Mesenchymal stem cell (in vitro differentiated cells and primary cell): Measurements from ENCODE around the gene CCDC92.

Experiments
- DNase-seq: peaks from one replicate; pipeline ENCODE4 v3.0.0-alpha.2; 2013
- H2AFZ ChIP-seq: one replicate; pipeline ENCODE4 v1.6.1; 2013; ENCODE audit warnings: low read depth, mild to moderate bottlenecking, control low read depth, inconsistent platforms, low read length, moderate library complexity
- H2AK5ac ChIP-seq: 2 replicates; pipeline ENCODE4 v1.6.1; 2013; ENCODE audit warnings: low read length, moderate library complexity, mild to moderate bottlenecking, inconsistent platforms; ENCODE audit not compliant: severe bottlenecking
- H2BK120ac ChIP-seq: one replicate; pipeline ENCODE4 v1.6.1; 2013; ENCODE audit warnings: low read depth, mild to moderate bottlenecking, inconsistent platforms, low read length, moderate library complexity
- H2BK12ac ChIP-seq, 2 experiments: one replicate each; pipeline ENCODE4 v1.6.1; 2013; ENCODE audit warnings: inconsistent platforms in 2 of 2, low read length in 2 of 2, mild to moderate bottlenecking in 2 of 2, moderate library complexity in 2 of 2, control low read depth in 1 of 2
- H2BK15ac ChIP-seq: one replicate; pipeline ENCODE4 v1.6.1; 2013; ENCODE audit warnings: mild to moderate bottlenecking, low read depth, inconsistent platforms; ENCODE audit not compliant: poor library complexity, severe bottlenecking
- H2BK5ac ChIP-seq: 2 replicates; pipeline ENCODE4 v1.6.1; 2013; ENCODE audit warnings: low read depth, mild to moderate bottlenecking, low read length, control low read depth, inconsistent platforms; ENCODE audit not compliant: poor library complexity, severe bottlenecking
- H3K14ac ChIP-seq, 2 experiments: one replicate each; pipeline ENCODE4 v1.6.1; 2013; ENCODE audit warnings: inconsistent platforms in 2 of 2, low read length in 2 of 2, control low read depth in 1 of 2, mild to moderate bottlenecking in 1 of 2, moderate library complexity in 1 of 2
- H3K18ac ChIP-seq, 2 experiments: one replicate each; pipeline ENCODE4 v1.6.1; 2013; ENCODE audit warnings: inconsistent platforms in 2 of 2, low read length in 2 of 2, control low read depth in 1 of 2, low read depth in 1 of 2, mild to moderate bottlenecking in 1 of 2
- H3K23ac ChIP-seq, 2 experiments: one replicate each; pipeline ENCODE4 v1.6.1; 2013; ENCODE audit warnings: inconsistent platforms in 2 of 2, low read length in 2 of 2, mild to moderate bottlenecking in 2 of 2, moderate library complexity in 2 of 2, control low read depth in 1 of 2
- H3K27ac ChIP-seq: 2 replicates; pipeline ENCODE4 v1.5.1; 2013; ENCODE audit warnings: mild to moderate bottlenecking, moderate library complexity, low read length, control low read depth, inconsistent platforms; ENCODE audit not compliant: poor library complexity, severe bottlenecking
- H3K27me3 ChIP-seq, 2 experiments: 2 replicates each; pipeline versions ENCODE4 v1.6.1 to v1.7.0; 2013; ENCODE audit warnings: low read length in 2 of 2, mild to moderate bottlenecking in 2 of 2, moderate library complexity in 2 of 2, control low read depth in 1 of 2, inconsistent platforms in 1 of 2; ENCODE audit not compliant: control insufficient read depth in 1 of 2, insufficient read depth in 1 of 2
- H3K36me3 ChIP-seq, 2 experiments: 2 replicates each; pipeline versions ENCODE4 v1.6.1 to v1.7.0; 2013; ENCODE audit warnings: low read length in 2 of 2, control low read depth in 1 of 2, inconsistent platforms in 1 of 2, low read depth in 1 of 2, mild to moderate bottlenecking in 1 of 2; ENCODE audit not compliant: insufficient read depth in 2 of 2, control insufficient read depth in 1 of 2
- H3K4ac ChIP-seq, 2 experiments: one replicate each; pipeline ENCODE4 v1.6.1; 2013; ENCODE audit warnings: inconsistent platforms in 2 of 2, low read length in 2 of 2, mild to moderate bottlenecking in 2 of 2, moderate library complexity in 2 of 2, control low read depth in 1 of 2, low read depth in 1 of 2
- H3K4me1 ChIP-seq: 2 replicates; pipeline ENCODE4 v1.6.1; 2013; ENCODE audit warnings: low read depth, low read length, control low read depth; ENCODE audit not compliant: control insufficient read depth, insufficient read depth
- H3K4me2 ChIP-seq: 2 replicates; pipeline ENCODE4 v1.6.1; 2013; ENCODE audit warnings: low read length, mild to moderate bottlenecking, inconsistent platforms; ENCODE audit not compliant: poor library complexity, severe bottlenecking
- H3K4me3 ChIP-seq, 2 experiments: 2 replicates each; pipeline versions ENCODE4 v1.5.1 to v1.7.0; 2013; ENCODE audit warnings: low read length in 2 of 2, mild to moderate bottlenecking in 2 of 2, control low read depth in 1 of 2, low read depth in 1 of 2; ENCODE audit not compliant: insufficient read depth in 1 of 2
- H3K79me1 ChIP-seq: replicated peaks from 2 replicates; pipeline ENCODE4 v1.6.1; 2013; ENCODE audit warnings: mild to moderate bottlenecking, control low read depth, low read length, inconsistent platforms; ENCODE audit not compliant: poor library complexity, severe bottlenecking
- H3K9ac ChIP-seq: 2 replicates; pipeline ENCODE4 v1.7.0; 2013; ENCODE audit warnings: mild to moderate bottlenecking, low read length, moderate library complexity
- H3K9me3 ChIP-seq: 2 replicates; pipeline ENCODE4 v1.7.0; 2013; ENCODE audit warnings: mild to moderate bottlenecking, low read length; ENCODE audit not compliant: control insufficient read depth
- H4K8ac ChIP-seq: one replicate; pipeline ENCODE4 v1.6.1; 2013; ENCODE audit warnings: inconsistent platforms, mild to moderate bottlenecking, low read length, moderate library complexity
- H4K91ac ChIP-seq: one replicate; pipeline ENCODE4 v1.6.1; 2013; ENCODE audit warnings: mild to moderate bottlenecking, low read length, inconsistent platforms
- WGBS: methylation state at CpG from one replicate; pipeline ENCODE4 v1.1.7; 2013; ENCODE audit warnings: mixed read lengths; 5-methylcytosine and 5-hydroxymethylcytosine counted together

CCDC92 gene

DNA sequence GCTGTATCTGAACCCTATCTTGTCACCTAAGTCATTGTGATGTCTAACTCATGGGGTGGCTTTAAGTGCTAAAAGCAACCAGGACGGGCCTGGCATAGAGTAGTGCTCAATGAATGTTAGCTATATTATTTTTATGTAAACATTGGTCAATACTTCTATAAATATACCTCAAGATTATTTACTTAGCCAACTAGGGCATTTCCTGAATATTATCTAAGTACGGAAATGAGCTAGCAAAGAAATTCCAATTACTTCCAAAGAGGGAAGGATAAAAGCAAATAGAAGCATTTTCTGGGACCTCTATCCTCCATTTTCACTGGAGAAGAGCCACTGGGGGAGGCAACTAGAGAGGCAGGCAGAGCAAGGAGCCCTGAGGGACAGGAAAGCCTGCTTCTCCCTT lies 20.6 kb downstream of the CCDC92 start:
- H3K36me3 ChIP-seq = peaks cover 2 to 7% of the 10 kb centered on the region in 2 experiments
- WGBS = 0% methylated on average over 1 of the region's 2 CpGs
- no peak overlapping the region for H2AK5ac ChIP-seq
- H3K4me3 ChIP-seq = no peak overlapping the region
- no peak overlapping the region for H3K23ac ChIP-seq
- H3K4ac ChIP-seq = no peak overlapping the region
- no peak overlapping the region for H4K8ac ChIP-seq
- H3K27ac ChIP-seq = no peak overlapping the region
- H2BK12ac ChIP-seq = no peak overlapping the region
- no peaks in the 10 kb centered on the region for H3K9me3 ChIP-seq
- no peak overlapping the region for H3K18ac ChIP-seq
- H3K27me3 ChIP-seq = no peaks in the 10 kb centered on the region
- H2BK5ac ChIP-seq = no peak overlapping the region
- H4K91ac ChIP-seq = no peak overlapping the region
- no peak overlapping the region for H2AFZ ChIP-seq
- peaks cover 24% of the 10 kb centered on the region for H3K79me1 ChIP-seq
- no peak overlapping the region for H2BK120ac ChIP-seq
- H2BK15ac ChIP-seq = no peak overlapping the region
- peak; percentile 51 for DNase-seq
- H3K14ac ChIP-seq = no peak overlapping the region
- H3K9ac ChIP-seq = no peak overlapping the region
- no peak overlapping the region for H3K4me2 ChIP-seq
- peaks cover 9% of the 10 kb centered on the region for H3K4me1 ChIP-seq

GRCh38 chr12:123951467-123951866 lies 21.2 kb downstream of the CCDC92 start:
- H3K4ac ChIP-seq = peak overlapping the region in 1 of 2 experiments; percentile 20
- no peak overlapping the region for H2AK5ac ChIP-seq
- no peaks in the 10 kb centered on the region for H3K9me3 ChIP-seq
- no peak overlapping the region for H2BK120ac ChIP-seq
- H3K4me2 ChIP-seq = no peak overlapping the region
- no peak overlapping the region for H3K9ac ChIP-seq
- H2BK5ac ChIP-seq = no peak overlapping the region
- peaks cover 4 to 7% of the 10 kb centered on the region in 2 experiments for H3K36me3 ChIP-seq
- H3K27me3 ChIP-seq = no peaks in the 10 kb centered on the region
- H3K4me3 ChIP-seq = no peak overlapping the region
- peak overlapping the region; percentile 65 to 84 for H3K18ac ChIP-seq
- H3K14ac ChIP-seq = no peak overlapping the region
- DNase-seq = no peak
- H4K8ac ChIP-seq = peak overlapping the region; percentile 19
- 78% methylated on average over 4 of the region's 4 CpGs for WGBS
- peaks cover 9% of the 10 kb centered on the region for H3K4me1 ChIP-seq
- H2AFZ ChIP-seq = no peak overlapping the region
- H4K91ac ChIP-seq = no peak overlapping the region
- peaks cover 24% of the 10 kb centered on the region for H3K79me1 ChIP-seq
- H3K23ac ChIP-seq = no peak overlapping the region
- H2BK12ac ChIP-seq = peak overlapping the region; percentile 49 to 85
- H3K27ac ChIP-seq = no peak overlapping the region
- no peak overlapping the region for H2BK15ac ChIP-seq

DNA sequence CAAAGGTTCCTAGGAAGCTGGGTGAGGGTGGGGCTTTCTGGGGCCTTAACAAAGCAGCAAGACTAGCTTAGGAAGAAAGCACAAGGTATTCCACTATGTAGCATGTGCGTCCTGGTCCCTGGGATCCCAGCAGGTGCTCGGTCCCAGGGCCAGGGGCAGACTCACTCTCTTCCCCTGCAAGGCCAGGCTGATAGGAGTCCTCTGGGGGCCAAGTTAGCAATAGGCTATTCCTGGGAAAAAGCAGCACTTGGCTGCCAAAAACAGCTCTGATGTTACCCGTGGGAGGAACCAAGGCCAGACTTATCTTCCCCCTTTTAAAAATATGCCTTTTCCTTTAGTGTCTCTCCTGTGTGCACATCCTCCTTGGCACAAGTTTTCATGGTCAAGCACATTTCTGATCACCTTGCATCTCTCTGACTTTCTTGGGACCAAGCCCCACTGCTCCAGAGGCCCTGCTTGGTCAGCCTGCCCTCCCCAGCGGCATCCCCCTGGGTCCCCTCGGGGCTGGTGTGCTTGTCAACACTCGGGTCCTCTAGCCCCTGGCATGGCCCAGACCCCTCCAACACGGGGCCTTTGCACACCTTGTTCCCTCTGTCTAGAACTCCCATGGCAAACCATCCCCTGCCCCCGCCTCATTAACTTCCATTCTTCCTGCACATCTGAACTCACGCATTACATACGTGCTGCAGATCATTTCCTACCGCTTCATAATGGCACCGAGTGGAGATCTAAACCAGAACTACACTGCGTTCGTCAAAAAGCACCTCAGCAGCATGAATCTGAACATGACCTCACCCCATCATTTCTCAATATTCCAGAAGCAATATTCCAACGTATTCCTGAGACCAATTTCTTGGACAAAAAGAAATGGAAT lies 21.9 kb downstream of the CCDC92 start:
- peak overlapping the region in 1 of 2 experiments; percentile 30 for H3K18ac ChIP-seq
- no peak overlapping the region for H3K4me3 ChIP-seq
- H4K91ac ChIP-seq = peak overlapping the region; percentile 82
- H2BK120ac ChIP-seq = no peak overlapping the region
- H3K9ac ChIP-seq = no peak overlapping the region
- WGBS = 93% methylated on average over 15 of the region's 15 CpGs
- no peak for DNase-seq
- H2BK5ac ChIP-seq = no peak overlapping the region
- no peak overlapping the region for H2AFZ ChIP-seq
- no peak overlapping the region for H3K23ac ChIP-seq
- no peak overlapping the region for H3K4me2 ChIP-seq
- no peaks in the 10 kb centered on the region for H3K27me3 ChIP-seq
- peaks cover 7 to 8% of the 10 kb centered on the region in 2 experiments for H3K36me3 ChIP-seq
- H4K8ac ChIP-seq = peak overlapping the region; percentile 14
- no peak overlapping the region for H3K4ac ChIP-seq
- H2BK12ac ChIP-seq = no peak overlapping the region
- peak overlapping the region; percentile 54 for H2BK15ac ChIP-seq
- peaks cover 9% of the 10 kb centered on the region for H3K4me1 ChIP-seq
- H3K27ac ChIP-seq = no peak overlapping the region
- H3K14ac ChIP-seq = no peak overlapping the region
- no peaks in the 10 kb centered on the region for H3K9me3 ChIP-seq
- no peak overlapping the region for H2AK5ac ChIP-seq
- H3K79me1 ChIP-seq = peaks cover 29% of the 10 kb centered on the region

GRCh38 chr12:123949770-123950165 lies 22.9 kb downstream of the CCDC92 start:
- Histone ChIP-seq H3K23ac (no peak overlapping the region), H4K8ac (no peak overlapping the region), H2BK12ac (no peak overlapping the region), H3K4ac (no peak overlapping the region), H2BK120ac (no peak overlapping the region), H3K36me3 (peaks cover 15 to 16% of the 10 kb centered on the region in 2 experiments), H2BK15ac (no peak overlapping the region), H3K4me1 (peaks cover 9% of the 10 kb centered on the region), H2BK5ac (no peak overlapping the region), H3K9ac (no peak overlapping the region), H3K18ac (no peak overlapping the region), H2AFZ (no peak overlapping the region), H3K14ac (no peak overlapping the region), H3K4me3 (no peak overlapping the region), H3K27me3 (no peaks in the 10 kb centered on the region), H4K91ac (no peak overlapping the region), H3K9me3 (no peaks in the 10 kb centered on the region), H3K79me1 (peaks cover 32% of the 10 kb centered on the region), H3K4me2 (no peak overlapping the region), H3K27ac (no peak overlapping the region), H2AK5ac (no peak overlapping the region)
- WGBS = 92% methylated on average over 15 of the region's 15 CpGs
- no peak for DNase-seq
